DMS 273 (cell line): ENCODE results near the gene ANKRD33B.

Experiments
- DNase-seq: peaks from one replicate; lab custom pipeline; 2025; ENCODE audit not compliant: unreplicated experiment; lab: John Stamatoyannopoulos, UW

Gene ANKRD33B

GRCh38 chr5:10689391-10690081 is 125.7 kb downstream of the ANKRD33B start:
- DNase-seq = peak; percentile 71

GRCh38 chr5:10690460-10691440 is 126.9 kb downstream of the ANKRD33B start:
- no peak for DNase-seq

GRCh38 chr5:10691826-10692785 is 128.2 kb downstream of the ANKRD33B start:
- no peak for DNase-seq

- DNase-seq = peak; percentile 86
Observed at GRCh38 chr5:10695055-10695649, 131.3 kb downstream of the ANKRD33B start.

- no peak for DNase-seq
Observed at GRCh38 chr5:10695759-10696543, 132.1 kb downstream of the ANKRD33B start.

GRCh38 chr5:10699281-10699874 is 135.5 kb downstream of the ANKRD33B start:
- no peak for DNase-seq

GRCh38 chr5:10699987-10700386 is 136.1 kb downstream of the ANKRD33B start:
- DNase-seq = no peak

- DNase-seq = no peak
Observed at GRCh38 chr5:10700516-10700915, 136.6 kb downstream of the ANKRD33B start.

GRCh38 chr5:10701567-10702039 is 137.7 kb downstream of the ANKRD33B start:
- peak; percentile 74 for DNase-seq

- DNase-seq = no peak
Observed at GRCh38 chr5:10702040-10702629, 138.3 kb downstream of the ANKRD33B start.

- DNase-seq = no peak
Observed at GRCh38 chr5:10702911-10703491, 139.1 kb downstream of the ANKRD33B start.

GRCh38 chr5:10703676-10704075 is 139.8 kb downstream of the ANKRD33B start:
- DNase-seq = no peak

GRCh38 chr5:10704949-10705621 is 141.2 kb downstream of the ANKRD33B start:
- DNase-seq = no peak

GRCh38 chr5:10705747-10706146 is 141.9 kb downstream of the ANKRD33B start:
- no peak for DNase-seq

GRCh38 chr5:10706326-10706725 is 142.5 kb downstream of the ANKRD33B start:
- no peak for DNase-seq
